ENCODE measurements around the gene EWSR1. TPM values are rescaled to one million over a fixed set of nuclear protein-coding genes. Genes with fewer than 3 reads are reported as not detected.

Gene EWSR1
- total RNA-seq, 1 donor, result 139 TPM

DNA sequence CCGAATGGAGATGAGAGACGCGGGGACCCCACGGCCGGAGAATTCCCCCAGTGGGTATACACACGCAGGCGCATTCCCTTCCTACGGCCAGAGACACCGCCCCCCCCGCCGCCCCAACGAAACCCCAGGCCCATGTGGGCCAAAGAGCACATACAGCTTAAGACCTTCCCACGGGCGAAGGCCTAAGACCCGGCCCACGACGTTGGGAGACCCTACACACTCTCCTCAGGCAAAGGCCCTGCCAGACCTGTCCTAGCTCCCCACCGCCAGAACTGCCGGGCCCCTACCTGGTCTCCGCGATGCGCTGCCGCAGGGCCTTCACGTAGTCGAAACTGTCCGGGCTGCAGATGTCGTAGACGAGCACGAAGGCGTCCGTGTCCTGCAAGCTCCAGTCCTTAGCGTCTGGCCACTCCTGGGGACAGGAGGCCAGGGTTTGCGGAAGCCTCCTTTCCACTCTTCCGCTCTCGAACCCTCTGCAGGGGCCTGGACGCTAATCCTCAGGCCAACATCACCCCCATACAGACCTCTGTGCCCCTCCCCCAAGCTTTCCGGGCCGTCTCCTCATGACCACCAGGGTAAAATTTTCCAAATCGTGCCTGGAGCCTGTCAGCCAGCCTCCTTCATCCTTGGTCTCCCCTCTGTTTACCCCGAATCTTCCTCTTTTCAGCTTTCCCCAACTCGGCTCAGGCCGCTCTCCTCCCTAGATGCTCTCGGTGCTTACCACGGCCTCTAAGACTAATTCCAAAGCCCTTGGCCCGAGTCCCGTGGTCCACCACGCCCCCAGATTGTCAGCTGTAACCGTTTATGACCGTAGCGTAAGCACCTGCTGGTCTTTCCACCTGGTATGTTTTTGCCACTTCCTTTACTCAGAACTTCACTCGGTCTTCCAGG is 45.8 kb downstream of the EWSR1 start:
- Histone ChIP-seq H3K9me3 (ENCODE audit: low read depth, low read length) (no peaks in the 10 kb centered on the region), H3K4me2 (ENCODE audit: insufficient read depth, low read length) (no peak overlapping the region)
- TF ChIP-seq, protein P1, sequence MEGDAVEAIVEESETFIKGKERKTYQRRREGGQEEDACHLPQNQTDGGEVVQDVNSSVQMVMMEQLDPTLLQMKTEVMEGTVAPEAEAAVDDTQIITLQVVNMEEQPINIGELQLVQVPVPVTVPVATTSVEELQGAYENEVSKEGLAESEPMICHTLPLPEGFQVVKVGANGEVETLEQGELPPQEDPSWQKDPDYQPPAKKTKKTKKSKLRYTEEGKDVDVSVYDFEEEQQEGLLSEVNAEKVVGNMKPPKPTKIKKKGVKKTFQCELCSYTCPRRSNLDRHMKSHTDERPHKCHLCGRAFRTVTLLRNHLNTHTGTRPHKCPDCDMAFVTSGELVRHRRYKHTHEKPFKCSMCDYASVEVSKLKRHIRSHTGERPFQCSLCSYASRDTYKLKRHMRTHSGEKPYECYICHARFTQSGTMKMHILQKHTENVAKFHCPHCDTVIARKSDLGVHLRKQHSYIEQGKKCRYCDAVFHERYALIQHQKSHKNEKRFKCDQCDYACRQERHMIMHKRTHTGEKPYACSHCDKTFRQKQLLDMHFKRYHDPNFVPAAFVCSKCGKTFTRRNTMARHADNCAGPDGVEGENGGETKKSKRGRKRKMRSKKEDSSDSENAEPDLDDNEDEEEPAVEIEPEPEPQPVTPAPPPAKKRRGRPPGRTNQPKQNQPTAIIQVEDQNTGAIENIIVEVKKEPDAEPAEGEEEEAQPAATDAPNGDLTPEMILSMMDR (IDR thresholded peaks at IDR 0.05; ENCODE audit: extremely low read depth, low read depth, low read length), result no peak

DNA sequence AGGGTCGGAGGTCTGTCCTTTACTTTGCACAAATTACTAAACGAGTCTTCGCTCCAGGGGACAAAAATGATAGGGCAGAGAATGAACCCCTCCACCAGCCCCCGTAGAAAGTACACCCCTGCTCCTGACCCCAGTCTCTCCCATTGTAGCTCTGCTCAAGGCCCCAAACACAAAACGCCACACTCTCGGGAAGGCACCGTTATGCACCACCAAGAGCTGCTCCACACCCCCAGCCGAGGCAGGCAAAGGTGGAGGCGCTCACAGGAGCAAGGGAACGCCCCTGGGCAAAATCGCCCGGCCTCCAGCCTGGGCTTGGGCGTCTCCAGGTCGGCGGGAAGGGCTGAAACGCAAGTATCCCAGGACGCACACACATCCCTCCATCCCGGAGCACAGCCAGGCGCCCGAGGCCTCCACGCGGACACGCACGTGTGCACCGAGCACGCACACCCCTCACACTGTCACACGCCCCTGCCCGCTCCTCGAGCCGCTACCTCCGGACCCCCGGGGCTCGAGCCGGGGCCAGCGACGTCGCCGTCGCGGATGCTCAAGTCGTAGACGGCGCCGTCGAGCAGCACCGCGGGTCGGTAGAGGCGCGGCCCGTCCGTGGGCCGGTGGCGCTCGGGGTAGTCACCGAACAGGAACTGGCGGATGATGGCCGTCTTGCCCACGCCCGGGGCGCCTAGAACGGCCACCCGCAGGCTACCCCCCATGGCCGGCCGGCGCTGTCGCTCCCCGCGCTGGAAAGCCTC is 46.6 kb downstream of the EWSR1 start:
- Histone ChIP-seq H3K4me1 (ENCODE audit: insufficient read depth, low read length) (peaks cover 15% of the 10 kb centered on the region), H2AFZ (ENCODE audit: low read length) (no peak overlapping the region), H3K79me2 (ENCODE audit: insufficient read depth, low read length) (peaks cover 7% of the 10 kb centered on the region), H3K27ac (ENCODE audit: low read depth, low read length) (no peak overlapping the region), H3K27me3 (ENCODE audit: insufficient read depth, low read length) (peaks cover 41% of the 10 kb centered on the region), H3K4me2 (ENCODE audit: insufficient read depth, low read length) (no peak overlapping the region), H3K4me3 (ENCODE audit: insufficient read depth, low read length) (no peak overlapping the region), H3K9me3 (ENCODE audit: low read depth, low read length) (no peaks in the 10 kb centered on the region), H4K20me1 (ENCODE audit: insufficient read depth, low read length) (peaks cover 13% of the 10 kb centered on the region), H3K36me3 (ENCODE audit: insufficient read depth, low read length) (no peaks in the 10 kb centered on the region)
- TF ChIP-seq, protein P1 (IDR thresholded peaks at IDR 0.05; ENCODE audit: extremely low read depth, low read depth, low read length), result no peak
- peak; percentile 85 for DNase-seq (ENCODE audit: insufficient read length, low spot score, missing footprints)

More for the DNA sequence above, 45.8 kb downstream of the EWSR1 start:
- H3K79me2 ChIP-seq (ENCODE audit: insufficient read depth, low read length), result peaks cover 15% of the 10 kb centered on the region
- H3K4me3 ChIP-seq (ENCODE audit: insufficient read depth, low read length), result no peak overlapping the region
- peaks cover 41% of the 10 kb centered on the region for H3K27me3 ChIP-seq (ENCODE audit: insufficient read depth, low read length)
- DNase-seq (ENCODE audit: insufficient read length, low spot score, missing footprints), result peak; percentile 88
- H4K20me1 ChIP-seq (ENCODE audit: insufficient read depth, low read length), result peaks cover 18% of the 10 kb centered on the region
- no peak overlapping the region for H3K27ac ChIP-seq (ENCODE audit: low read depth, low read length)
- H3K4me1 ChIP-seq (ENCODE audit: insufficient read depth, low read length), result peaks cover 21% of the 10 kb centered on the region
- no peaks in the 10 kb centered on the region for H3K36me3 ChIP-seq (ENCODE audit: insufficient read depth, low read length)
- H2AFZ ChIP-seq (ENCODE audit: low read length), result no peak overlapping the region

DNA sequence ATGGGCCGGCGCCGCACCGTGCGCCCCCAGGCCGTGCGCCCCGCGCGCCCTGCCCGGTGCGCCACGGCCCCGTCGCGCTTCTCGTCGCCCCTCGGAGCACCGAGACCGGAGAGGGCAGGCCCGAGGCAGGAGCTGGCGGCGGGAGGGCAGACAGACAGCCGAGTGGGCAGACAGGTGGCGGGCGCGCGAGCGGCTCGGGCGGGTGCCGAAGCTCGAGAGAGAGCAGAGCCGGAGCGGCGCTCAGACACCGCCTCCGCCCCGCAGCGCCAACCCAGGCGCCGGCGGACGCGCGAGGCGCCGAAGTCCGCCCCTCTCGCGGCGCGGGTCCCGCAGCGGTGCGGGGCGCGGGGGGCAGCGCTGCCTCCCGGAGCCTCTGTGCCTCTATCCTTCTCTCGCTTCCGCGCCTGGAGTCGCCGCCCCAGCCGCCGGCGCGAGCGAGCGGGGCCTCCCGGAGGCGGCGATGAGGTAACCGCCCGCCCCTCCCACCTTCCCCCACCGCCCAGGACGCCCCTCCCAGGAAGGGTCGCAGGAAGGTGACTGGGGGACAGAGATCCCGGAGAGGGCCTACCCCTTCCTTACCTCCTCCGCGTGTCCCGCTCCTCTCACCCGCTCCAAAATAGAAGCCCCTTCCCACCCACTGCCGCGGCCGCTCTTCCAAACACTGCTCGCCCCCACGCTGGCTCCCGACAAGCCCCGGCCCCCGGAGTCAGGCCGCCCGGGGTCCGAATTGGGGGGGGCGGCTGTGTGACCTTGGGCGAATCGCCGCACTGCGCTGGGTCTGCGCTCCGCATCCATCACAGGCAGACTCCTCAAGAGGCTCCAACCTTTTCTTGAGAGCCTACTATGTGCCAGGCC is 47.4 kb downstream of the EWSR1 start, which contains the start of gene RASL10A:
Gene RASL10A, minus strand, starts transcription at position 412 of the 855 bp plus-strand sequence. CDS start 451 bp downstream, outside the sequence.
- Histone ChIP-seq H2AFZ (ENCODE audit: low read length) (no peak within 1 kb of the TSS), H4K20me1 (ENCODE audit: insufficient read depth, low read length) (peaks cover 10% of the 10 kb centered on the region)

More for the DNA sequence above, 47.4 kb downstream of the EWSR1 start, which contains the start of gene RASL10A:
- no peak within 1 kb of the TSS for H3K4me3 ChIP-seq (ENCODE audit: insufficient read depth, low read length)
- peak; percentile 90 for DNase-seq (ENCODE audit: insufficient read length, low spot score, missing footprints)
- TF ChIP-seq, protein P1 (IDR thresholded peaks at IDR 0.05; ENCODE audit: extremely low read depth, low read depth, low read length), result no peak
- H3K9me3 ChIP-seq (ENCODE audit: low read depth, low read length), result no peaks in the 10 kb centered on the region
- no peak within 1 kb of the TSS for H3K4me2 ChIP-seq (ENCODE audit: insufficient read depth, low read length)
- H3K4me1 ChIP-seq (ENCODE audit: insufficient read depth, low read length), result peaks cover 13% of the 10 kb centered on the region
- H3K79me2 ChIP-seq (ENCODE audit: insufficient read depth, low read length), result peaks cover 3% of the 10 kb centered on the region
- peaks cover 41% of the 10 kb centered on the region for H3K27me3 ChIP-seq (ENCODE audit: insufficient read depth, low read length)
- H3K27ac ChIP-seq (ENCODE audit: low read depth, low read length), result no peak within 1 kb of the TSS
- no peaks in the 10 kb centered on the region for H3K36me3 ChIP-seq (ENCODE audit: insufficient read depth, low read length)
